Prostate gland (tissue), 2 donors: ENCODE results near the gene DNAH9. TPM values are rescaled to one million over a fixed set of nuclear protein-coding genes. Genes with fewer than 3 reads are reported as not detected.
A peak's percentile ranks its signal among the peaks of the same experiment; 100 is the strongest.

Source experiments
- DNase-seq: peaks from one replicate; pipeline ENCODE4 v3.0.0-alpha.2; 2019; ENCODE audit warnings: low spot score
- H3K27ac ChIP-seq, 2 donors: fragments of 200-600 bp; sonication (generic); 2 replicates each; pipeline ENCODE4 v1.5.1; 2017 to 2019
- H3K27me3 ChIP-seq: fragments of 200-600 bp; sonication (generic); replicated peaks from 2 replicates; pipeline ENCODE4 v1.5.1; 2019; ENCODE audit not compliant: insufficient read depth
- H3K36me3 ChIP-seq, 2 donors: fragments of 200-600 bp; sonication (generic); 1 replicate in 1 of 2; 2 replicates in 1 of 2; pipeline versions ENCODE4 v1.5.1 to v1.8.1; 2017 to 2019
- H3K4me1 ChIP-seq: fragments of 200-600 bp; sonication (generic); replicated peaks from 2 replicates; pipeline ENCODE4 v1.5.1; 2019
- H3K4me3 ChIP-seq, 2 donors: fragments of 200-600 bp; sonication (generic); 2 replicates each; pipeline ENCODE4 v1.5.1; 2017 to 2019
- H3K9me3 ChIP-seq: fragments of 200-600 bp; sonication (generic); 2 replicates; pipeline ENCODE4 v1.5.1; 2017
- CTCF ChIP-seq, 4 experiments: fragments of 200-600 bp in 2 of 4; fragments of 450-650 bp in 2 of 4; sonication (generic) in 2 of 4; IDR thresholded peaks; 1 replicate in 3 of 4; 2 replicates in 1 of 4; pipeline ENCODE4 v1.5.1; 2016 to 2019; ENCODE audit warnings: antibody characterized with exemption in 4 of 4, mild to moderate bottlenecking in 2 of 4, moderate library complexity in 2 of 4
- POLR2A ChIP-seq: fragments of 450-650 bp; IDR thresholded peaks from one replicate; pipeline ENCODE4 v1.6.1; 2016; ENCODE audit warnings: antibody characterized with exemption, mild to moderate bottlenecking
- POLR2AphosphoS5 ChIP-seq: sonication (generic); formaldehyde crosslinking; IDR thresholded peaks from one replicate; pipeline ENCODE4 v1.6.1; 2017; ENCODE audit warnings: antibody characterized with exemption
- WGBS: methylation state at CpG from one replicate; pipeline ENCODE4 v1.1.5; 2018; 5-methylcytosine and 5-hydroxymethylcytosine counted together
- intact Hi-C: fragments of 100-400 bp; cut with DNase I; formaldehyde crosslinking; loops from one replicate; pipeline ENCODE4 v1.14.2; 2022
- total RNA-seq, 2 donors: library from RNA; depleted of rRNA; stranded (reverse); fragments of >200 nt; gene quantifications; one replicate each; pipeline ENCODE4 v1.1.0, GENCODE V29; 2016

DNAH9 gene
- total RNA-seq, 2 donors from 2014 or later: 1.2 to 7.5 TPM

DNA sequence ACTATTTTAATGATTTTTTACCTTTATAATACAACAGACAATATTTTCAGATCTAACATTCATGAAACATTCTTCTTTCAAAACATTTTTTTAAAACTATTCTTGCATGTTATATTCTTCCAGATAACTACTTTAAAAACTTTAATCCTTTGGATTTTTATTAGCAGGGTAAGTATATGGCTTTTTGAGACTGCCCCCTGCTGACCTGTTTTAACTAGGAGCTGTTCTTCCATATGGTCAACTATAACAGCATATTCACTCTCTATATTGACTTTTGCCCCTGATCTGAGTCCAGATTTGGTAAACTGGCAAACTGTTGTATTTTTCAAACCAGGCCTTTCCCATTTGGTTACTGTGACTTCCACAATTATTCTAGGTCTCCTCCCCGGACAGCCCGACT lies 382.5 kb downstream of the DNAH9 start:
- TF ChIP-seq POLR2A: no peak
- no peak for TF ChIP-seq POLR2AphosphoS5
- TF ChIP-seq CTCF (IDR thresholded peaks at IDR 0.05): no peak
- WGBS: 76% methylated on average over 2 of the region's 2 CpGs
- no peaks in the 10 kb centered on the region for H3K27me3 ChIP-seq
- DNase-seq: no peak
- H3K9me3 ChIP-seq: no peaks in the 10 kb centered on the region
- no peak overlapping the region for H3K27ac ChIP-seq
- H3K36me3 ChIP-seq: peaks cover 0 to 5% of the 10 kb centered on the region in 2 donors
- H3K4me3 ChIP-seq: no peak overlapping the region
- H3K4me1 ChIP-seq: peaks cover 8% of the 10 kb centered on the region
- intact Hi-C loops: no loop called here

GRCh38 chr17:11981862-11982261 lies 383.6 kb downstream of the DNAH9 start:
- no peak for DNase-seq
- TF ChIP-seq CTCF (IDR thresholded peaks at IDR 0.05): no peak
- no peak for TF ChIP-seq POLR2A
- TF ChIP-seq POLR2AphosphoS5: no peak
- WGBS: 97% methylated on average over 4 of the region's 4 CpGs
- Histone ChIP-seq H3K27ac (no peak overlapping the region), H3K4me1 (peaks cover 11% of the 10 kb centered on the region), H3K27me3 (no peaks in the 10 kb centered on the region), H3K36me3 (peaks cover 0 to 5% of the 10 kb centered on the region in 2 donors), H3K9me3 (no peaks in the 10 kb centered on the region), H3K4me3 (no peak overlapping the region)
- intact Hi-C loops: no loop called here

- DNase-seq: peak; percentile 79
- Histone ChIP-seq H3K27ac (peak overlapping the region; percentile 40 to 86), H3K4me1 (peaks cover 16% of the 10 kb centered on the region), H3K36me3 (no peaks in the 10 kb centered on the region), H3K9me3 (no peaks in the 10 kb centered on the region), H3K27me3 (no peaks in the 10 kb centered on the region), H3K4me3 (no peak overlapping the region)
- TF ChIP-seq POLR2AphosphoS5: peak; percentile 80
- no peak for TF ChIP-seq POLR2A
- intact Hi-C loops: loop anchor here (2.0 kb wide), 1 partner anchor 1110 kb away; no protein-coding TSS in a partner anchor
- WGBS: 70% methylated on average over 4 of the region's 4 CpGs
Measured at GRCh38 chr17:11986179-11986941, 388.1 kb downstream of the DNAH9 start.

GRCh38 chr17:11986942-11987329 lies 388.7 kb downstream of the DNAH9 start:
- no peaks in the 10 kb centered on the region for H3K36me3 ChIP-seq
- peaks cover 16% of the 10 kb centered on the region for H3K4me1 ChIP-seq
- peak overlapping the region; percentile 40 to 86 for H3K27ac ChIP-seq
- no peaks in the 10 kb centered on the region for H3K27me3 ChIP-seq
- no peaks in the 10 kb centered on the region for H3K9me3 ChIP-seq
- DNase-seq: no peak
- WGBS: 17% methylated on average over 5 of the region's 5 CpGs
- H3K4me3 ChIP-seq: no peak overlapping the region
- intact Hi-C loops: loop anchor here (2.0 kb wide), 1 partner anchor 1110 kb away; no protein-coding TSS in a partner anchor
- TF ChIP-seq POLR2AphosphoS5 (no peak), CTCF (IDR thresholded peaks at IDR 0.05) (peak; percentile 16 to 67 (median 60)), POLR2A (no peak)

- no peaks in the 10 kb centered on the region for H3K36me3 ChIP-seq
- no peaks in the 10 kb centered on the region for H3K27me3 ChIP-seq
- no peak for DNase-seq
- H3K4me1 ChIP-seq: peaks cover 8% of the 10 kb centered on the region
- peak overlapping the region; percentile 10 to 52 for H3K27ac ChIP-seq
- TF ChIP-seq POLR2AphosphoS5 (no peak), CTCF (IDR thresholded peaks at IDR 0.05) (no peak), POLR2A (no peak)
- no peaks in the 10 kb centered on the region for H3K9me3 ChIP-seq
- H3K4me3 ChIP-seq: no peak overlapping the region
- 48% methylated on average over 7 of the region's 7 CpGs for WGBS
- intact Hi-C loops: loop anchor here (10.0 kb wide), 1 partner anchor 1256 kb away; the partner anchor contains the start of gene TMEM220
Measured at GRCh38 chr17:11990363-11990983, 392.2 kb downstream of the DNAH9 start.
